Measurements from ENCODE around the gene INAFM2.

Gene INAFM2

GRCh38 chr15:40323239-40323952, at the start of gene INAFM2:
Gene INAFM2, plus strand, starts transcription at chr15:40323692. Its CDS starts 364 bp downstream, at chr15:40324056.
- no peaks in the 10 kb centered on the region for H3K27me3 ChIP-seq (replicated peaks)
- DNase-seq = peak; percentile 92
- in situ Hi-C loops (cut with HindIII; ENCODE audit: low pct_ligation_motif_present, low sequenced_read_pairs) = no loop called here
- peak within 1 kb of the TSS; percentile 69 for H3K4me3 ChIP-seq (ENCODE audit: low read depth, low read length)
- H3K27ac ChIP-seq = peak within 1 kb of the TSS; percentile 19
- no peaks in the 10 kb centered on the region for H3K36me3 ChIP-seq (replicated peaks)
- peak; percentile 75 for TF ChIP-seq CTCF (IDR thresholded peaks at IDR 0.05; ENCODE audit: low read depth, low read length, missing control alignments)

GRCh38 chr15:40274350-40275274, 48.9 kb upstream of the INAFM2 start:
- Histone ChIP-seq H3K27me3 (replicated peaks) (peaks cover 6% of the 10 kb centered on the region), H3K36me3 (replicated peaks) (no peaks in the 10 kb centered on the region), H3K4me3 (ENCODE audit: low read depth, low read length) (no peak overlapping the region), H3K27ac (no peak overlapping the region)
- TF ChIP-seq CTCF (IDR thresholded peaks at IDR 0.05; ENCODE audit: low read depth, low read length, missing control alignments) = peak; percentile 100
- in situ Hi-C loops (cut with HindIII; ENCODE audit: low pct_ligation_motif_present, low sequenced_read_pairs) = loop anchor here (5.0 kb wide), 1 partner anchor 47 kb away; no protein-coding TSS in a partner anchor
- DNase-seq = peak; percentile 70

- in situ Hi-C loops (cut with HindIII; ENCODE audit: low pct_ligation_motif_present, low sequenced_read_pairs) = no loop called here
- TF ChIP-seq CTCF (IDR thresholded peaks at IDR 0.05; ENCODE audit: low read depth, low read length, missing control alignments) = no peak
- H3K36me3 ChIP-seq (replicated peaks) = no peaks in the 10 kb centered on the region
- DNase-seq = no peak
- H3K4me3 ChIP-seq (ENCODE audit: low read depth, low read length) = no peak overlapping the region
- peaks cover 14% of the 10 kb centered on the region for H3K27me3 ChIP-seq (replicated peaks)
- no peak overlapping the region for H3K27ac ChIP-seq
These were observed 48.0 kb upstream of the INAFM2 start for GRCh38 chr15:40275523-40275922.

GRCh38 chr15:40275954-40276353, 47.5 kb upstream of the INAFM2 start:
- H3K27me3 ChIP-seq (replicated peaks) = peaks cover 18% of the 10 kb centered on the region

GRCh38 chr15:40276927-40277326, 46.6 kb upstream of the INAFM2 start:
- no peak for TF ChIP-seq CTCF (IDR thresholded peaks at IDR 0.05; ENCODE audit: low read depth, low read length, missing control alignments)
- in situ Hi-C loops (cut with HindIII; ENCODE audit: low pct_ligation_motif_present, low sequenced_read_pairs) = no loop called here
- no peaks in the 10 kb centered on the region for H3K36me3 ChIP-seq (replicated peaks)
- DNase-seq = no peak
- no peak overlapping the region for H3K4me3 ChIP-seq (ENCODE audit: low read depth, low read length)
- H3K27ac ChIP-seq = no peak overlapping the region
- H3K27me3 ChIP-seq (replicated peaks) = peaks cover 28% of the 10 kb centered on the region

More at GRCh38 chr15:40275954-40276353, 47.5 kb upstream of the INAFM2 start:
- Histone ChIP-seq H3K36me3 (replicated peaks) (no peaks in the 10 kb centered on the region), H3K27ac (no peak overlapping the region), H3K4me3 (ENCODE audit: low read depth, low read length) (no peak overlapping the region)
- no peak for TF ChIP-seq CTCF (IDR thresholded peaks at IDR 0.05; ENCODE audit: low read depth, low read length, missing control alignments)
- in situ Hi-C loops (cut with HindIII; ENCODE audit: low pct_ligation_motif_present, low sequenced_read_pairs) = no loop called here
- no peak for DNase-seq
